K562 (cell line): ENCODE results near the gene ATP6V1G2. TPM values are rescaled to one million over a fixed set of nuclear protein-coding genes. Genes with fewer than 3 reads are reported as not detected.

Experiments
- ATAC-seq: fragments of 200-7000 bp; cut with Tn5 transposase; 3 replicates; pipeline ENCODE4 v1.9.1; 2020; ENCODE audit warnings: moderate library complexity
- BruUV-seq: library from RNA; stranded (reverse); fragments of 400-500 nt; replicated peaks from 2 replicates; lab custom pipeline; 2021; lab: Mats Ljungman, UMichigan
- CTCF ChIA-PET: fragments of 300-600 bp; formaldehyde crosslinking; extraction: SDS; loops from one replicate; lab custom pipeline; 2021; ENCODE audit warnings: low intra/inter-chr PET ratio; lab: Yijun Ruan, JAX
- POLR2A ChIA-PET: fragments of 300-600, 350-650 bp; sonication (Branson Sonifier 250); formaldehyde crosslinking; extraction: SDS; loops from one replicate; lab custom pipeline; 2021; ENCODE audit warnings: antibody characterized with exemption, inconsistent platforms; lab: Yijun Ruan, JAX
- DNase-seq, 4 experiments: peaks; one replicate each; pipeline versions ENCODE4 v3.0.0 to v3.0.0-alpha.2; 2011 to 2018; ENCODE audit warnings: low spot score in 3 of 4, mixed read lengths in 3 of 4; ENCODE audit errors: extremely low read depth in 1 of 4
- FAIRE-seq: peaks from 2 replicates; lab custom pipeline; 2011; peaks lifted over from hg19 to GRCh38; lab: Jason Lieb, UNC
- H2AFZ ChIP-seq: 2 replicates; pipeline ENCODE4 v1.6.0; 2011; ENCODE audit warnings: low read depth, low read length, control low read depth, inconsistent platforms
- H3K27ac ChIP-seq: fragments of 200-600 bp; 3 replicates; pipeline ENCODE4 v1.8.0; 2011; ENCODE audit warnings: low read depth, mild to moderate bottlenecking, control low read depth, inconsistent platforms, low read length, moderate library complexity, mixed read lengths; ENCODE audit errors: extremely low read depth
- H3K27me3 ChIP-seq, 2 experiments: fragments of 300-600 bp in 1 of 2; 2 replicates in 1 of 2; 3 replicates in 1 of 2; pipeline versions ENCODE4 v1.6.0 to v1.8.0; 2011; ENCODE audit warnings: inconsistent platforms in 2 of 2, low read length in 2 of 2, mild to moderate bottlenecking in 1 of 2, mixed read lengths in 1 of 2, moderate library complexity in 1 of 2; ENCODE audit not compliant: control insufficient read depth in 2 of 2, insufficient read depth in 2 of 2
- H3K36me3 ChIP-seq: fragments of 300-600 bp; 3 replicates; pipeline ENCODE4 v1.8.0; 2011; ENCODE audit warnings: mild to moderate bottlenecking, low read length, inconsistent platforms; ENCODE audit not compliant: control insufficient read depth, insufficient read depth
- H3K4me1 ChIP-seq, 2 experiments: fragments of 200-600 bp in 1 of 2; replicated peaks in 1 of 2; 2 replicates in 1 of 2; 3 replicates in 1 of 2; pipeline versions ENCODE4 v1.5.1 to v1.8.0; 2011; ENCODE audit warnings: inconsistent platforms in 2 of 2, low read length in 2 of 2, mild to moderate bottlenecking in 1 of 2, mixed read lengths in 1 of 2, moderate library complexity in 1 of 2; ENCODE audit not compliant: control insufficient read depth in 2 of 2, insufficient read depth in 2 of 2
- H3K4me2 ChIP-seq: 2 replicates; pipeline ENCODE4 v1.6.1; 2011; ENCODE audit warnings: low read length, control low read depth, inconsistent platforms, mixed read lengths; ENCODE audit not compliant: insufficient read depth
- H3K4me3 ChIP-seq: fragments of 200-600 bp; sonication (generic), shearing (Covaris generic); 2 replicates; pipeline ENCODE4 v1.5.1; 2016; ENCODE audit warnings: control low read depth, inconsistent platforms
- H3K79me2 ChIP-seq: fragments of 200-600 bp; 3 replicates; pipeline ENCODE4 v1.8.0; 2011; ENCODE audit warnings: low read length, inconsistent platforms; ENCODE audit not compliant: control insufficient read depth, insufficient read depth
- H3K9ac ChIP-seq, 2 experiments: 2 replicates each; pipeline versions ENCODE4 v1.6.0 to v1.6.1; 2011; ENCODE audit warnings: low read depth in 2 of 2, low read length in 2 of 2, control low read depth in 1 of 2, inconsistent platforms in 1 of 2, mild to moderate bottlenecking in 1 of 2, mixed read lengths in 1 of 2; ENCODE audit not compliant: insufficient read depth in 1 of 2
- H3K9me1 ChIP-seq: one replicate; pipeline ENCODE4 v1.6.0; 2011; ENCODE audit warnings: inconsistent platforms, mild to moderate bottlenecking, low read length, moderate library complexity; ENCODE audit not compliant: control insufficient read depth, insufficient read depth
- H3K9me3 ChIP-seq: replicated peaks from 2 replicates; pipeline ENCODE4 v1.5.1; 2011; ENCODE audit warnings: low read depth, low read length, inconsistent platforms; ENCODE audit not compliant: control insufficient read depth, insufficient read depth
- H4K20me1 ChIP-seq: replicated peaks from 2 replicates; pipeline ENCODE4 v1.6.1; 2011; ENCODE audit warnings: low read length, inconsistent platforms, mixed read lengths; ENCODE audit not compliant: control insufficient read depth, insufficient read depth
- GABPB1 ChIP-seq: sonication (generic); formaldehyde crosslinking; IDR thresholded peaks from 2 replicates; pipeline ENCODE4 v1.8.0; 2022; ENCODE audit warnings: mild to moderate bottlenecking, missing genetic modification reagents
- GTF2A2 ChIP-seq: IDR thresholded peaks from 2 replicates; pipeline ENCODE4 v1.6.1; 2016; ENCODE audit warnings: mild to moderate bottlenecking, missing genetic modification characterization, missing compliant biosample characterization
- HDAC3 ChIP-seq: fragments of 450-650 bp; IDR thresholded peaks from 2 replicates; pipeline ENCODE4 v1.6.1; 2018; ENCODE audit warnings: borderline replicate concordance, mild to moderate bottlenecking, moderate library complexity; ENCODE audit not compliant: partially characterized antibody
- HNRNPLL ChIP-seq: fragments of 200-400 bp; formaldehyde crosslinking; IDR thresholded peaks from 2 replicates; pipeline ENCODE4 v1.6.1; 2017; ENCODE audit warnings: low read length, low read depth, mild to moderate bottlenecking; ENCODE audit not compliant: poor library complexity, severe bottlenecking
- NR0B1 ChIP-seq: fragments of 450-650 bp; IDR thresholded peaks from one replicate; pipeline ENCODE4 v1.6.1; 2018; ENCODE audit warnings: mild to moderate bottlenecking, moderate library complexity; ENCODE audit not compliant: partially characterized antibody
- RB1 ChIP-seq: fragments of 450-650 bp; IDR thresholded peaks from 2 replicates; pipeline ENCODE4 v1.6.1; 2017; ENCODE audit warnings: low read depth, mild to moderate bottlenecking
- THRAP3 ChIP-seq: fragments of 450-650 bp; IDR thresholded peaks from 2 replicates; pipeline ENCODE4 v1.6.1; 2016; ENCODE audit warnings: mild to moderate bottlenecking, inconsistent platforms, borderline replicate concordance
- TSHZ1 ChIP-seq: fragments of 250-450 bp; sonication (Bioruptor Pico); IDR thresholded peaks from 2 replicates; pipeline ENCODE4 v1.4.0; 2020; ENCODE audit warnings: mild to moderate bottlenecking, moderate library complexity
- ZNF12 ChIP-seq: sonication (generic); formaldehyde crosslinking; IDR thresholded peaks from 2 replicates; pipeline ENCODE4 v1.4.0; 2020; ENCODE audit warnings: mild to moderate bottlenecking, missing genetic modification reagents
- ZNF133 ChIP-seq: fragments of 250-450 bp; sonication (Bioruptor Pico); IDR thresholded peaks from 2 replicates; pipeline ENCODE4 v1.4.0; 2020; ENCODE audit warnings: mild to moderate bottlenecking
- WGBS: fragments of 100-300 bp; shearing (Covaris generic); methylation state at CpG from one replicate; pipeline ENCODE4 v1.1.6; 2016; ENCODE audit warnings: low coverage, mixed read lengths; ENCODE audit not compliant: insufficient coverage; ENCODE audit errors: missing lambda C conversion rate; 5-methylcytosine and 5-hydroxymethylcytosine counted together
- in situ Hi-C: fragments of 300-500 bp; cut with MboI; formaldehyde crosslinking; loops from 4 replicates; pipeline ENCODE4 v1.15.0; 2018; ENCODE audit warnings: inconsistent platforms, mixed read lengths
- intact Hi-C: fragments of 100-400 bp; cut with micrococcal nuclease; formaldehyde crosslinking; loops from 2 replicates; pipeline ENCODE4 v1.14.2; 2022
- polyA plus RNA-seq, 8 experiments: library from polyadenylated mRNA; depleted of rRNA in 4 of 8; stranded (reverse) in 5 of 8; unstranded in 3 of 8; fragments of >200 nt; fragmentation: Nextera tagmentation in 2 of 8; fragmentation: Illumina TruSeq in 1 of 8; extraction: Ambion mirVana in 2 of 8; extraction: Trizol in 1 of 8; gene quantifications; 2 replicates each; pipeline versions ENCODE4 v1.2.1 to v1.2.3, GENCODE V29; 2011 to 2014; ENCODE audit warnings: inconsistent platforms in 1 of 8, missing spikeins in 1 of 8
- total RNA-seq, 7 experiments: library from RNA; depleted of rRNA in 6 of 7; stranded (reverse); fragments of >200 nt in 6 of 7; fragmentation: Illumina TruSeq in 2 of 7; extraction: Trizol in 2 of 7; gene quantifications; 2 replicates each; pipeline versions ENCODE4 v1.2.1 to v1.2.3, GENCODE V29; 2011 to 2021; ENCODE audit warnings: low replicate concordance in 1 of 7
- TF ChIP-seq, protein P1 (sequence below): fragments of 450-650 bp; IDR thresholded peaks from 2 replicates; pipeline ENCODE4 v1.7.1; 2018; ENCODE audit warnings: mild to moderate bottlenecking, low read depth; ENCODE audit not compliant: partially characterized antibody

ATP6V1G2 gene
- total and polyA plus RNA-seq, 9 of the 15 experiments (the other 6 are each of a cell fraction or from before 2014, with no cell fraction given), result 0.14 to 1.5 (median 0.33) TPM

- TF ChIP-seq, protein P1, sequence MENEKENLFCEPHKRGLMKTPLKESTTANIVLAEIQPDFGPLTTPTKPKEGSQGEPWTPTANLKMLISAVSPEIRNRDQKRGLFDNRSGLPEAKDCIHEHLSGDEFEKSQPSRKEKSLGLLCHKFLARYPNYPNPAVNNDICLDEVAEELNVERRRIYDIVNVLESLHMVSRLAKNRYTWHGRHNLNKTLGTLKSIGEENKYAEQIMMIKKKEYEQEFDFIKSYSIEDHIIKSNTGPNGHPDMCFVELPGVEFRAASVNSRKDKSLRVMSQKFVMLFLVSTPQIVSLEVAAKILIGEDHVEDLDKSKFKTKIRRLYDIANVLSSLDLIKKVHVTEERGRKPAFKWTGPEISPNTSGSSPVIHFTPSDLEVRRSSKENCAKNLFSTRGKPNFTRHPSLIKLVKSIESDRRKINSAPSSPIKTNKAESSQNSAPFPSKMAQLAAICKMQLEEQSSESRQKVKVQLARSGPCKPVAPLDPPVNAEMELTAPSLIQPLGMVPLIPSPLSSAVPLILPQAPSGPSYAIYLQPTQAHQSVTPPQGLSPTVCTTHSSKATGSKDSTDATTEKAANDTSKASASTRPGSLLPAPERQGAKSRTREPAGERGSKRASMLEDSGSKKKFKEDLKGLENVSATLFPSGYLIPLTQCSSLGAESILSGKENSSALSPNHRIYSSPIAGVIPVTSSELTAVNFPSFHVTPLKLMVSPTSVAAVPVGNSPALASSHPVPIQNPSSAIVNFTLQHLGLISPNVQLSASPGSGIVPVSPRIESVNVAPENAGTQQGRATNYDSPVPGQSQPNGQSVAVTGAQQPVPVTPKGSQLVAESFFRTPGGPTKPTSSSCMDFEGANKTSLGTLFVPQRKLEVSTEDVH, result peak; percentile 41
- TF ChIP-seq GABPB1, result 0 out of 2 replicates have a peak, but pooled peaks have one; percentile 6
- TF ChIP-seq, all 486 proteins: peak for 3
These were observed 13.2 kb upstream of the ATP6V1G2 start (continued) for GRCh38 chr6:31559606-31559957.

DNA sequence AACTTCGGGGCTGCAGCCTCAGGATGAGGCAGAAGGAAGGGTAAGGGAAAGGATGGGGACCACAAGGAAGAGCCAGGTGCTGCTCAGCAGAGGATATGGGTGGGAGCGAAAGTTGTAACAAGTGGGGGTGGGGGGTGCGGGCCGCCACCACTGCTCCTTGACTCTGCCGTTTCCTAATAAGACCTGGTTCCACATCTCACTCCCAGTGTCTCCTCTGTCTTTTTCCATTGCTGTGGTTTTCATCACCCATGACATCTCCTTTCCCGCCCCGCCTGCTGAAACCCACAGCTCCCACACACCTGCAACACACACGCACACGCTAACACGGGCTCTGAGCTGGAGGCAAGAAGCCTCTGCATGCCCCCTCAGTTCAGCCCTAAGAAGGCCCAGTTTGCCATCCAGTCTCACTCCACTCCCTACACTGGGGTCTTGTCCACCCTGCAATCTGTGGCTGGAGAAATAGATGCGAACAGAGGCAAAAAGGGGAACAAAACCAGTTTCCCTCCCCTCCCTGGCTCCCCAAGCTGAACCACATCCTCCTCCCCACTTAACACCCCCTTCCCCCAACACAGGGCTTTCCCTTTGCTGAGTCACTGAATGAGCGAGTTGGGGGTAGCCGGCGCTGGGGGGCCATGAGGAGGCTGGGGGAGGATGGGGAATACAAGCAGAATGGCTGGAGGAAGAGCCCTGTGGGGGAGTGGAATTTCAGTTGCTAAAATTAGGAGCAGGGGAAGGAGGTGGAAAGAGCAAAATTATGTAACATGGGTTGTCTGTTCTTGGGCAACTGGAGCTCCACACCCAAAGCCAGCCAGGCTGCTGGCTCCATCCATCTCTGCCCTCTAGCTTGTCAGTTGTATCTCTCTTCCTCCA is 12.5 kb upstream of the ATP6V1G2 start:
- H3K9me3 ChIP-seq, result no peaks in the 10 kb centered on the region
- H3K36me3 ChIP-seq, result peaks cover 55% of the 10 kb centered on the region
- no TSS peak for BruUV-seq
- FAIRE-seq (peak; percentile 69), DNase-seq (peak; percentile 65 to 83 (median 72)), ATAC-seq (peak; percentile 26)
- intact Hi-C loops (no loop called here), in situ Hi-C loops (no loop called here)
- no peaks in the 10 kb centered on the region for H4K20me1 ChIP-seq
- peak overlapping the region; percentile 17; the same call in 1 of the 2 replicates for H3K4me2 ChIP-seq
- H3K79me2 ChIP-seq, result no peaks in the 10 kb centered on the region
- H3K4me1 ChIP-seq, result peaks cover 47 to 62% of the 10 kb centered on the region in 2 experiments
- no peak overlapping the region for H3K4me3 ChIP-seq
- H3K27ac ChIP-seq, result peak overlapping the region; percentile 41
- peaks cover 6% of the 10 kb centered on the region for H3K9me1 ChIP-seq
- ChIA-PET CTCF (interaction anchor here (0.5 kb wide), 1 partner anchor 22 kb away, joined by 3 read pairs; no protein-coding TSS in a partner anchor), POLR2A (interaction anchor here (0.6 to 5.8 kb wide), 13 partner anchors 10 to 239 kb away, joined by 3 to 38 read pairs (median 4); partner anchors contain the start of genes ATP6V1G2, DDX39B, NFKBIL1 and PRRC2A)
- peak overlapping the region; percentile 6 to 77; a peak in 2 of 4 replicates for H3K9ac ChIP-seq
- WGBS, result 39% methylated on average over 14 of the region's 14 CpGs
- H2AFZ ChIP-seq, result no peak overlapping the region
- H3K27me3 ChIP-seq, result no peaks in the 10 kb centered on the region
- peak; percentile 72 for TF ChIP-seq HDAC3
- no peak for TF ChIP-seq GTF2A2 (tag)
- no peak for TF ChIP-seq RB1
- TF ChIP-seq THRAP3, result no peak
- TF ChIP-seq ZNF12 (CRISPR knock-in tag), result no peak
- no peak for TF ChIP-seq ZNF133 (CRISPR knock-in tag)
- TF ChIP-seq HNRNPLL, result no peak
- TF ChIP-seq NR0B1, result no peak
- TF ChIP-seq TSHZ1 (CRISPR knock-in tag), result no peak
